Activated CD8-positive, alpha-beta memory T cell treated with anti-CD3 and anti-CD28 coated beads, Interleukin-2, amount 50 U/mL, for 4 hours (primary cell): ENCODE results near the gene ZNF577.
A peak's percentile ranks its signal among the peaks of the same experiment; 100 is the strongest.
"Not testable (repeated sequence)": the region's sequence is repeated elsewhere in the genome, so short reads cannot be mapped to it uniquely, and the experiment has no call there.

Experiments
- DNase-seq: peaks from one replicate; pipeline ENCODE4 v3.0.0-alpha.2; 2020

Gene ZNF577

DNA sequence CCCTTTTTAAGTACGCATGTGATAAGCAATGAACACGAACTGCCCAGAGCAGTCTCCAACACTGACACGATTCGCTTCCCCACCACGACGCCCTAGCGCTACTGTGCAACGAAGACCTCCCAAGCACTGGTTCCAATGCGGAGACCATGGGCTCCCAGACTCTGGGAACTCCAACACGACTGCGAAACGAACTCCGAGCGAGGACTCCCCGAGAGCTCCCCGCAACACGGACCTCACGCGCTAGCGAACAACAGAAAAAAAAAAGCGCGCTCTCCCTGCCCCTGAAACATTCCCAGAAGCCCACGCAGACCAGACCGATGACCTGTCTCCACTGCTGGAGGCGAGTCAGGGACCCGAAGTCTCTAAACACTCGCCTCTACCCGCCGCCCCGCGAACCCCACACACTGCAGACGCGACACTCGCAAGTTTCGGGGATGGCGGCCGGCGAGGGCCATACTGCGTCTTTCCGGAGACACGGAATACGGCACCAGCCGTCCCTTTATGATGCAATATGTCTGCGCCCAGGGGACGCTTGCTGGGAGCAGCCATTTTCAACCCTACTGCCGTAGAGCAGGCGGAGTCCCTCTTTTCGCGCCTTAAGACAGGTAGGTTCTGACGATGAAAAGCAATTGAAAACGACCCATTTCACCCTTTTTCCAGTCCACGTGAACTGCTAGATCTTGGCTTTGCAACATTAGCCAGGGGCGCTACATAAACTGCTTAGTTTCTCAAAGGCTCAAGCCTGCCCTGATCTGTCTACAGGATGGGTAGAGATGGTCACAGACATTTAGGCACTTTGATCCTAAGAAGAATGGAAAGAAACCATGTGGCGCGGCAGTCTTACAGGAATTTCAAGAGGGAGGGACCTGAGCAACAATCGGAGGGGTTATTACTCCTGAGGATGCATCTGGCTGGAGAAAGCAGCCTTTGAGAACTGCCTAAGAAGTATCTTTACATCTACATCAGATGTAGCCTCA lies at the start of gene ZNF577:
Gene ZNF577 (minus strand): TSS at position 430 of the 977 bp plus-strand sequence. CDS start 7,569 bp downstream, outside the sequence.
- peak; percentile 55 for DNase-seq

DNA sequence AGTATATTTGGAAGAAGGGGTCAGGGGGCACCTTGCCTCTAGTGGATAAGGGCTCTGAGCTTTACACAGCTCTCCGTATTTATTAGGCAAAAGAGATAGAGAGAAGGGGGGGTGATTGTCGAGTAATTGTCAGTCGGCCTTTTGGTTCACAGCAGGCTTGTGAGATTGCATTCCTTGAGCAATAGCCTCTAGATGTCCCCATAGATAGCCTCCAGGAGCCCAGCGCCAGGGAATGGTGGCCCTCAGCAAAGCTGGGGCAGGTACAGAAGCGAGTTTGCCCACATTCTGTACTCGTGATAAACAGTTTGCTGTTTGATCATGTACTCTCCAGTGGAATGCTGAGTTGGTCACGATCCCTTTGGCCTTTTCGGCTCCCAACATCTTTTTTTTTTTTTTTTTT lies 44.2 kb upstream of the ZNF577 start:
- DNase-seq = no peak

DNA sequence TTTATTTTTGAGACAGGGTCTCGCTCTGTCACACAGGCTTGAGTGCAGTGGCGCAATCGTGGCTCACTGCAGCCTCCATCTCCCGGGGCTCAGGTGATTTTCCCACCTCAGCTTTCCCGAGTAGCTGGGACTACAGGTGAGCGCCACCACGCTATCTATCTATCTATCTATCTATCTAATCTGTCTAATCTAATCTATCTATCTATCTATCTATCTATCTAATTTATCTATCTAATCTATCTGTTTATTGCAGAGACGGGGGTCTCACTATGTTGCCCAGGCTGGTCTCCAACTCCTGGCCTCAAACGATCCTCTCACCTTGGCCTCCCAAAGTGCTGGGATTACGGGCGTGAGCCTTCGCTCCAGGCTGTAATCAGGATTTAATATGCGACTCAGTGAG lies 40.1 kb upstream of the ZNF577 start:
- no peak for DNase-seq

DNA sequence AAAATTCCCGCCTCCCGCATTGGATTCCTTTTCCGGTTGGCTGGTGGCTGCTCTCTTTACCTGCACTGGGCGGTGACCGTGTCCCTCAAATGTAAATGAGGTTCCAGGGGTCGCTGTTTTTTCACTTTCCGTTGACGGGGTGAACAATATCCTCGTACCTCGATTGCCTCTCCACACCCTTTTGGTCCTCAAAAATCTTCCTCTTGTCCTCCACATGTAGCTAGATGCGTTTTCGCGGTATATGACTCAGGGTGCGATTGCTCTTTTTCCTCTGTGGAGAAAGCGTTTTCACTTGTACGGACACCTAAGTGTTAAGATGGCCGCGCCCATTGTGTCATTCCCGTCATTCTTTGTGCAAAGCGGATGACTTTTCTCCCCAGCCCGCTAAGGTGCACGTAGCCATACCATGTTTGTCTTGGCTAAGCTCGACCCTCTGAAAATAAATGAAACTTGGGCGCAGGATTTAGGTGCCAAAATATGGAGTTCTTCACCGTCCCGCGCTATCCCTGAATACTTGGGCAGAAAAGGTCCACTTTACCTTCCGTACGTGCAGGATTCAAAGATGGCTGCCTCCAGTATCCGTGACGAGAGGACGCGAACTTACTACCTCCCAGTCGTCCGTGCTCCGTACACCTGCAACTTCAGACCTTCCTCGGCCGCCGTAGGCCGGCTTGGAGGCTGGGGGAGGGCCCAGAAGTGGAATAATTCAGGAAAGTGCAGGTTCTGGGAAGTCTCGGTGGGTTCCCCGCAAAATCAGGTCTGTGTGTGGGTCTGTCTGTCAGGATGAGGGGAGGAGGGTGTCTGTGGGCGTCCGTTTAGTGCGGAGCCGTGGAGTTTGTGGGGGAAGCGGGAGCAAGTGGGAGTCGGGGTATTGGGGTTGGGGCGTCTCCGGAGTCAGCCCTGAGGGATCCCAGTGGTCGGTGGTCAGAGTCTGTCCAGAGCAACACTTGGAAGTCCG lies 39.3 kb upstream of the ZNF577 start, which contains the start of gene ZNF613:
Gene ZNF613 (plus strand): TSS at position 689 of the 958 bp plus-strand sequence. CDS start 8,749 bp downstream, outside the sequence.
- DNase-seq = peak; percentile 83

DNA sequence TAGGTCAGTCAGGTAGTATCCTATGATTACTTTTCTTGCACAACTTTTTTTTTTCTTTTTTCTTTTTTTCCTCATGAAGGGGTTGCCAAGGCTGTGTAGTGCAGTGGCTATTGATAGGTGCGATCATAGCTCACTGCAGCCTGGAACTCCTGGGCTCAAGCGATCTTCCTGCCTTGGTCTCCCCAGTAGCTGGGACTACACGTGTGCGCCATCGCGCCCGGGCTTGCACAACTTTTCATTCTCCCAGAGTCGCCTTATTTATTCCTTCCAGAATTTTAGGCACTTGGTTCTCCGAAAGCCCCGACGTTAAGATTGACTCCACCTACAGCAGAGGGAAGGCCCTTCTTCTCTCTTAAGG lies 38.7 kb upstream of the ZNF577 start:
- DNase-seq = no peak

DNA sequence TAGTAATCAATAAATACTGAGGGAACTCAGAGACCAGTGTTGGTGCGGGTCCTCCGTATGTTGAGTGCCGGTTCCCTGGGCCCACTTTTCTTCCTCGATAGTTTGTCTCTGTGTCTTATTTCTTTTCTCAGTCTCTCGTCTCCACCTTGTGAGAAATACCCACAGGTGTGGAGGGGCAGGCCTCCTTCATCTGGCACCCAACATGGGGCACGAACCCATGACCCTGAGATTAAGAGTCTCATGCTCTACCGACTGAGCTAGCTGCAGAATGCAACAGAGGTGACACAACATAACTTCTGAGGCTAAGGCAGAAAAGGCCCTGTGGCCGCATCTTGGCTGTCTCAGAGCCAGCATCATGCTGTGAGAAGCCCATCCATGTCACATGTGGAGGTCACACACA lies 34.2 kb upstream of the ZNF577 start:
- DNase-seq = no peak

DNA sequence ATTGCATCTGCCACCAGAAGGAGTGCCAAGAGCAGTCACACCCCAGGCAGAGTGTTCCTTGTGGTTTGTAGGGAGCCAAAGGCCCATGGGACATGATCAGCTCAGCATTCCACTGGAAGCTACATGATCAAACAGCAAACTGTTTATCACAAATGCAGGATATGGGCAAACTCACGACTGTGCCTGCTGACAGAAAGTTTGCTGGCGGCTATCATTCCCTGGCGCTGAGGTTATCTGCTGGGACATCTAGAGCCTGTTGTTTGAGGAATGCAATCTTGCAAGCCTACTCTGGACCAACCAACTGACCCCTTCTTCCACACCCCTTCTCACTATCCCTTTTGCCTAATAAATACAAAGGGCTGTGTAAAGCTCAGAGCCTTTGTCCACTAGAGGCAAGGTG lies 31.9 kb upstream of the ZNF577 start:
- DNase-seq = no peak

DNA sequence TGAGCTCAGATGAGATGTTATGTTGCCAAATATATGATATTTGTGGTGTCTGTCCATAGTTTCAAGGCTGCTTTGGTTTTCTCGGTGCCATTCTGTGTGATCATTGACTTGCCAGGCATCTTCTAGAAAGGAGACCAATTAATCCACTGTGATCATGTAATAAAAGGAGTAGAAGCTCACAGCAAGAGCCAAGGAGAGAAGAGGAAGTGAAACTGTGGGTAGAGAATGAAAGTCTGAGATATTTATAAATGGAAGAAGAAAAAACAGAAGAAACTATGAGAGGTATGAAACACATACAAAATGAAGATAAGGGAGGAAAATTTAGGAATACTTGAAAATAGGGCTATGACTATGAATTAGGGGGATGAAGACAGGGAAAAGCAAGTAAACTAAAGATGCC lies 28.4 kb upstream of the ZNF577 start:
- no peak for DNase-seq

DNA sequence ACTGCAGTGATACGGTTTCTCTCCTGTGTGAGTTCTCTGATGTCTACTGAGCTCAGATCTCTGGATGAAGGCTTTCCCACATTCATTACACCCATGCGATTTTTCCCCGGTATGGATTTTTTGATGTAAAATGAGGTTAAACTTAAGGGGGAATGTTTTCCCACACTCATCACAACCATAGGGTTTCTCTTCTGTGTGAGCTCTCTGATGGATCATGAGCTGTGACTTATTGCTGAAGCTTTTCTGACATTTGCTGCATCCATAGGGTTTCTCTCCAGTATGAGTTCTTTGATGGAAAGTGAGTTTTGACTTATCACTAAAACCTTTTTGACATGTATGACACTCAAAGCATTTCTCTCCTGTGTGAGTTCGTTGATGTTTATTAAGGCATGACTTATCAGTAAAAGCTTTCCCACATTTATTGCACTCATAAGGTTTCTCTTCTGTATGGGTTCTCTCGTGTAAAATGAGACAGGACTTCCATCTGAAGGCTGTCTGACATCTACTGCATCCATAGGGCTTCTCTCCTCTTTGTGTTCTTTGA lies 27.6 kb upstream of the ZNF577 start:
- DNase-seq = no peak

DNA sequence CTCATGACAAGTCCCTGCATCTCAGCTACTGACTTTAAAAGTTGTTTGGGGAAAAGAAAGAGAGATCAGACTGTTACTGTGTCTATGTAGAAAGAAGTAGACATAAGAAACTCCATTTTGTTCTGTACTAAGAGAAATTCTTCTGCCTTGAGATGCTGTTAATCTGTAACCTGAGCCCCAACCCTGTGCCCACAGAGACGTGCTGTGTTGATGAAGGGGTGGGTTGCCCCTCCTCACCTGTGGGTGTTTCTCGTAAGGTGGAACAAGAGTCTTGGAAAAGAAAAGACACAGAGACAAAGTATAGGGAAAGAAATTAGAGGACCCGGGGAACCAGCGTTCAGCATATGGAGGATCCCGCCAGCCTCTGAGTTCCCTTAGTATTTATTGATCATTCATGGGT lies 20.2 kb upstream of the ZNF577 start:
- DNase-seq = not testable (repeated sequence)

DNA sequence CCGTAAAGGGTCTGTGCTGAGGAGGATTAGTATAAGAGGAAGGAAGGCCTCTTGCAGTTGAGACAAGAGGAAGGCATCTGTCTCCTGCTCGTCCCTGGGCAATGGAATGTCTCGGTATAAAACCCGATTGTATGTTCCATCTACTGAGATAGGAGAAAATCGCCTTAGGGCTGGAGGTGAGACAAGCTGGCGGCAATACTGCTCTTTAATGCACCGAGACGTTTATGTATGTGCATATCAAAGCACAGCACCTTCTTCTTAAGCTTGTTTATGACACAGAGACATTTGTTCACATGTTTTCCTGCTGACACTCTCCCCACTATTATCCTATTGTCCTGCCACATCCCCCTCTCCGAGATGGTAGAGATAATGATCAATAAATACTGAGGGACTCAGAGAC lies 18.4 kb upstream of the ZNF577 start:
- not testable (repeated sequence) for DNase-seq

DNA sequence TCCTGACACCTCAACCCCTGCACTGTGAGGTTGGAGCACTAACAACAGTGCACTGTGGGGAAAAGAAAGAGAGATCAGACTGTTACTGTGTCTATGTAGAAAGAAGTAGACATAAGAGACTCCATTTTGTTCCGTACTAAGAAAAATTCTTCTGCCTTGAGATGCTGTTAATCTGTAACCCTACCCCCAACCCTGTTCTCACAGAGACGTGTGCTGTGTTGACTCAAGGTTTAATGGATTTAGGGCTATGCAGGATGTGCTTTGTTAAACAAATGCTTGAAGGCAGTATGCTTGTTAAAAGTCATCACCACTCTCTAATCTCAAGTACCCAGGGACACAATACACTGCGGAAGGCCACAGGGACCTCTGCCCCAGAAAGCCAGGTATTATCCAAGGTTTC lies 17.9 kb upstream of the ZNF577 start:
- DNase-seq = not testable (repeated sequence)

DNA sequence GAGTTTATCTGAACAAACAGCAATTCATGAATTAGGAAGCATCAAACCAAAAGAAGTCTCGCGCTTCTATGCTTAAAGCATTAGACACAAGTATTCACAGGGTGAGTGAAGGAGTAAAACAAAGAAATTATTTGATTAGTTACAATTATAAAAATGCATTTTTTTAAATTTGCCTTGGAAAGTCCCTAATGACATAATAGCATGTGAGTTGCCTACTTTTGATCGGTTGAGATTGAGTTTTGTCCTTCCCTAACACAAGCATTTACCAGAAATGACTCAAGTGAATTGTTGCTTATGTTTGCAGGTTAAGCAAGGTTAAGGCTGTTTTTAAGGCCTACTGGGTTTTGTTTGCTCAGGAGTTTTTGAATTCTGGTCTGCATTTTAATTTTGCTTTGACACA lies 17.5 kb upstream of the ZNF577 start:
- DNase-seq = no peak

DNA sequence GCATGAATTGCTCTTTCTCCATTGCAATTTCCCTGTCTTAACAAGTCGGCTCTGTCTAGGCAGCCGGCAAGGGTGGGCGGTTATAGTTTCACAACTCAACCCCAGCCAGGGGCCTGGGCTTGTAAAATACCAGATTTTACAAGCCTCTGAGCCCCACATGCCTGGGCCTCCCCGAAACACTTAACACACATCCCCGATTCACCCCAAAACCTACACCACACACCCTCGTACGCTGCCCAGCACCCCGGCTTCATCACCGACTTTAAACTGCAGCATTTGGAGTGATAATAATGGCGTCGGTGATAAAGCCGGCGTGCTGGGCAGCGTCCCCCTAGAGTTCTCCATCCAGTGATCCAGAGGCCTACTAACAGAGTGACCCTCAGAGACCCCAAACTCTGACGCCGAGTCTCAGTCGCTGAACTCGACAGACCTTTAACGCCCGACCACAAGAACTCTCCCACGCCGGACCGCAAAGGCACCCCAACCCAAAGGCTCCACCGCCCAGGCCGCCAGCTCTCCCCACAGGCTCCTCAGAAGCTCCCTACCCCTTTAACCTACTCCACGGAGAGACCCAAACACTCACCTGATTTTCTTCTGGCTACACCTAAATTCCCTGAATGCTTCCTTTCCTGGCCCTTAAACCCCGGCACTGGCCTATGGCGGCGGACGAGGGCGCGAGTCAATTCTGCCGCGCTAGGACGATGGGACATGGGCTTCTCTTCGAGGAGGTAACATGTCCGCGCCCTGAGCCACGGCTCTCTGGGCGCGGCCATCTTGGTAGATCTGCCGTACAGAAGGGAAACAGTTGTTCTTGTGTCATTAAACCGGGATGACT lies 16.8 kb upstream of the ZNF577 start, which contains the start of gene ZNF649:
Gene ZNF649 (minus strand): TSS at position 687 of the 835 bp plus-strand sequence. CDS start 4,910 bp downstream, outside the sequence.
- DNase-seq = peak; percentile 78

DNA sequence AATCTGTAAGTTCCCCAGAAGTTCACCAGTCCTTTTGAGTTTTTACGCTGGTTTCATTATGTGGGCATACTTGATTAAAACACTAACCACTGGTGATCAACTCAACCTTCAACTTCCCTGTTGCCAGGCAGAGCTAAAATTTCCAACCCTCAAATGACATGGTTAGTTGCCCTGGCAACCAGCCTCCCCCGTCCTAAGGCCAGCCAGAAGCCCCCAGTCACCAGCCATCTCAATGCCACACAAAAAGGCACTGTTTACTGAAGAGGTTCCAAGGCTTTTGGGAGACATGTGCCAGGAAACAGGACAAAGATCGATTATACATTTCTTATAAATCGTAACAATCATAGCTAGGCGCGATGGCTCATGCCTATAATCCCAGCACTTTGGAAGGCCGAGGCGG lies 15.4 kb upstream of the ZNF577 start:
- DNase-seq = no peak

DNA sequence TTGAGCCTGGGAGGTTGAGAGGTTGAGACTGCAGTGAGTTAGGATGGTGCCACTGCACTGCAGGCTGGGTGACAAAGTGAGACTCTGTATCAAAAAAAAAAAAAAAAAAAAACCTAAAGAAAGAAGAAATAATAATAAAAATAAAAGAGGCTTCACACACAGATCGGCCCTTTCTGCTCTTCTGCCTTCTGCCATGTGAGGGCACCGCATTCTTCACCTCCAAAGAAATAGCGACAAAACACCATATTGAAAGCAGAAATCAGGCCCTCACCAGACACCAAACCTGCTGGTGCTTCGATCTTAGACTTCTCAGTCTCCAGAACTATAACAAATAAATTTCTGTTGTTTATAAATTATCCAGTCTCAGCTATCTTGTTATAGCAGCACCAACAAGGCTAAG lies 14.1 kb upstream of the ZNF577 start:
- DNase-seq = no peak

DNA sequence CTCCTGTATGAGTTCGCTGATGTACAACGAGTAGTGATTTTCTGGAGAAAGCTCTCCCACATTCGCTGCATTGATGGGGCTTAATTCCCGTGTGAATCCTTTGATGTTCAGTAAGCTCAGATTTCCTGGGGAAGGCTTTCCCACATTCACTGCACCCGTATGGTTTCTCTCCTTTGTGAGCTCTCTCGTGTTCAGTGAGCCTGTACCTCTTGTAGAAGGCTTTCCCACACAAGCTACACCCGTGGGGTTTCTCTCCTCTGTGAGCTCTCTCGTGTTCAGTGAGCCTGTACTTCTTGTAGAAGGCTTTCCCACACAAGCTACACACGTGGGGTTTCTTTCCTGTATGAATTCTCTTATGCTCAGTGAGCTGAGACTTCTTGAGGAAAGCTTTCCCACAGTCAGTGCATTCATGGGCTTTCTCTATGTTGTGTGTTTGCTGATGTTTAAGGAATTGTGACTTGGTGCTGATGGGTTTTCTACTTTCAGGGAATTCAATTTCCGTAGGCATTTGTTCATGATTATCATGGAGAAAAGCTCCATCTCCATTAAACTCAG lies 3.5 kb upstream of the ZNF577 start:
- DNase-seq = no peak

DNA sequence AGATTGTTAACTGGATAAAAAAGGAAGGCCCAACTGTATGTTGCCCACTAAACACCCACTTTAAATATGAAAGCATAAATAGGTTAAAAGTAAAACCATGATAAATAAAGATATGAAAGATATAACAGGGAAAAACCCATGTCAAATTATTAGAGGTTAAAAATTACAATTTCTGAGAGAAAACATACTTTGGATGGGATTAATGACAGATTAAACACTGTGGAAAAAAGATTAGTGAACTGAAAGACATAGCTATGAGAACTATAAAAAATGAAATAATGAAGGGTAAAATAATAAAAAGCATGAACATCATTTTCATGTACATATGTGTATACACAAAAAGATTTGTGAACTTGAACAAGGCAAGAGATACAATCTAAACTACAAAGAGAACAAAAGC lies 2.2 kb upstream of the ZNF577 start:
- DNase-seq = no peak

DNA sequence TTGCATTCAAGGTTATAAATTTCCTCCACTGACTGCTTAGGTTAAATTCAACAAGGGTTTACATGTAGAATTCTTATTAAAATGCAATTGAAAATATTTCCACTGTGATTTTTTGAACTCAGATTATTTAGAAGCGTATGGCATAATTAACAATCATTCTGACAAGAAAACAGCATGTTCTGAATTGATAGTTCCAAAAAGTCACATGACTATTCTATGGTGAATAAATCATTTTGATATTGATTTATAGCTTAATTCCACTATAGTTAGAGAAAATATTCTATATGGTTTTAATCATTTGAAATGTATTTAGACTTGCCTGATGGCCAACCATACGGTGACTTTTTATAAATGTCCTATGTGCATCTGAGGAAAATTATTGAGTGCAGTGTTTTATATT lies 3.0 kb downstream of the ZNF577 start:
- no peak for DNase-seq

DNA sequence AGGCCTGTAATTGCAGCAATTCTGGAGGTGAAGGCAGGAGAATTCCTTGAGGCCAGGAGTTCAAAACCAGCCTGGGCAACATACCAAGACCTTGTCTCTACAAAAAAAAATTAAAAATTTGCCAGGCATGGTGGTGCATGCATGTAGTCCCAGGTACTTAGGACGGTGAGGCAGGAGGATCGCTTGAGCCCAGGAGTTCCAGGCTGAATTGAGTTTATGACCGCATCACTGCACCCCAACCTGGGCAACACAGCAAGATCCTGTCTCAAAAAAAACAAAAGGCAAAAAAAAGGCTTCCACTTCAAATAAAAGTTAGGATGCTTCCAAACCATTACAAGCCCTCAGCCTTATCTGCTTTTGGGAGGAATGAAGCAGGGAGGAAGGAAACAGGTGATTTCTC lies 5.2 kb downstream of the ZNF577 start:
- DNase-seq = no peak

DNA sequence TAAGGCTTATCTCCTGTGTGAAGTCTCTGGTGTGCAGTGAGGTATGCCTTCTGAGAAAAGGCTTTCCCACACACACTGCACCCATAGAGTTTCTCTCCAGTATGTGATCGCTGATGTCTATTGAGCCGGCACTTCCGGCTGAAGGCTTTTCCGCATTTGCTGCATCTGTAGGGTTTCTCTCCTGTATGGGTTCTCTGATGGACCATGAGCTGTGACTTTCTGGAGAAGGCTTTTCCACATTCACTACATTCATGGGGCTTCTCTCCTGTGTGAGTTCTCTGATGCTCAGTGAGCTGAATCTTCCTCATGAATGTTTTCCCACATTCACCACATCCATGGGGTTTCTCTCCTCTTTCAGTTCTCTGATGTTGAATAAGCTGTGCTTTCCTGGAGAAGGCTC lies 14.7 kb downstream of the ZNF577 start:
- DNase-seq = no peak
